ENCODE results near the gene SLBP.

DNA sequence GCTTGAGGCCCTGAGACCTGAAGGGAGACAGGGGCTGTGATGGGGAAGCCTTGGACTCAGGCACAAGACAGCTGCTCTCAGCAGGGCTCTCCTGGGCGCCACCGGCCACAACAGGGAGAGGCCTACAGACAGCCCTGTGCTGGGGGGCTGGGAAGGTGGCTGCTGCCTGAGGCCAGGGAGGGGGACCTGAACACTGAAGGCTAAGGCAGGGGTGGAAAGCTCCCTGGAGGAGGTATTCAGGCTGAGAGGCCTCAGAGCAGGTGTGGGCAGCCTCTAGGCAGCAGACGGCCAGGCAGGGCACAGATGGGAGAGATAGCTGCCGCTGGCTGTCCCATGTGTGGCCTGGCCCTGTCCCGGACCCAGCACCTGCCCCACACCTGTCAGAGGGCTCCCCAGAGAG, 42.2 kb upstream of the SLBP start:
- TF ChIP-seq, protein P1, sequence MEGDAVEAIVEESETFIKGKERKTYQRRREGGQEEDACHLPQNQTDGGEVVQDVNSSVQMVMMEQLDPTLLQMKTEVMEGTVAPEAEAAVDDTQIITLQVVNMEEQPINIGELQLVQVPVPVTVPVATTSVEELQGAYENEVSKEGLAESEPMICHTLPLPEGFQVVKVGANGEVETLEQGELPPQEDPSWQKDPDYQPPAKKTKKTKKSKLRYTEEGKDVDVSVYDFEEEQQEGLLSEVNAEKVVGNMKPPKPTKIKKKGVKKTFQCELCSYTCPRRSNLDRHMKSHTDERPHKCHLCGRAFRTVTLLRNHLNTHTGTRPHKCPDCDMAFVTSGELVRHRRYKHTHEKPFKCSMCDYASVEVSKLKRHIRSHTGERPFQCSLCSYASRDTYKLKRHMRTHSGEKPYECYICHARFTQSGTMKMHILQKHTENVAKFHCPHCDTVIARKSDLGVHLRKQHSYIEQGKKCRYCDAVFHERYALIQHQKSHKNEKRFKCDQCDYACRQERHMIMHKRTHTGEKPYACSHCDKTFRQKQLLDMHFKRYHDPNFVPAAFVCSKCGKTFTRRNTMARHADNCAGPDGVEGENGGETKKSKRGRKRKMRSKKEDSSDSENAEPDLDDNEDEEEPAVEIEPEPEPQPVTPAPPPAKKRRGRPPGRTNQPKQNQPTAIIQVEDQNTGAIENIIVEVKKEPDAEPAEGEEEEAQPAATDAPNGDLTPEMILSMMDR (IDR thresholded peaks at IDR 0.05): no peak
- TF ChIP-seq EZH2 (IDR thresholded peaks at IDR 0.05; ENCODE audit: borderline replicate concordance, insufficient read depth, low read depth, low read length, poor library complexity, severe bottlenecking): no peak

Data from B cell (primary cell).